ENCODE data around the gene WFDC8. TPM values are rescaled to one million over a fixed set of nuclear protein-coding genes. Genes with fewer than 3 reads are reported as not detected.

WFDC8 gene
- total RNA-seq, 1 experiment from 2014 or later = not detected

GRCh38 chr20:45564760-45565276 lies 14.3 kb downstream of the WFDC8 start:
- Mint-ChIP-seq H3K36me3 (ENCODE audit: insufficient read depth, unreplicated experiment) (no peaks in the 10 kb centered on the region), H3K4me1 (ENCODE audit: low read depth, unreplicated experiment) (no peaks in the 10 kb centered on the region), H3K9me3 (ENCODE audit: unreplicated experiment) (no peaks in the 10 kb centered on the region), H3K27me3 (ENCODE audit: insufficient read depth, unreplicated experiment) (peaks cover 14% of the 10 kb centered on the region), H3K4me3 (ENCODE audit: unreplicated experiment) (no peak overlapping the region), H3K27ac (ENCODE audit: unreplicated experiment) (no peak overlapping the region)
- CTCF ChIA-PET = no interaction called here
- Histone ChIP-seq H3K36me3 (ENCODE audit: control insufficient read depth, insufficient read depth, low read length) (no peaks in the 10 kb centered on the region), H3K27me3 (replicated peaks; ENCODE audit: control insufficient read depth, insufficient read depth, low read length) (no peaks in the 10 kb centered on the region; the same call in 1 of the 2 replicates), H3K4me3 (ENCODE audit: low read depth, low read length) (no peak overlapping the region), H3K4me1 (no peaks in the 10 kb centered on the region), H3K9me3 (no peaks in the 10 kb centered on the region)
- POLR2A ChIA-PET = no interaction called here
- intact Hi-C loops (cut with micrococcal nuclease; ENCODE audit: unreplicated experiment) = no loop called here
- no TSS peak for BruUV-seq (replicated peaks)
- TF ChIP-seq CTCF (IDR thresholded peaks at IDR 0.05; ENCODE audit: insufficient read depth in 1 of 2, low read depth in 1 of 2, low read length in 1 of 2, severe bottlenecking in 1 of 2, unreplicated experiment in 1 of 2) = no peak
- no peak for DNase-seq

GRCh38 chr20:45555198-45555597 lies 23.9 kb downstream of the WFDC8 start:
- no peaks in the 10 kb centered on the region for H3K36me3 ChIP-seq (ENCODE audit: control insufficient read depth, insufficient read depth, low read length)
- intact Hi-C loops (cut with micrococcal nuclease; ENCODE audit: unreplicated experiment) = no loop called here
- Mint-ChIP-seq H3K4me3 (ENCODE audit: unreplicated experiment) (no peak overlapping the region), H3K27me3 (ENCODE audit: insufficient read depth, unreplicated experiment) (peaks cover 18% of the 10 kb centered on the region), H3K36me3 (ENCODE audit: insufficient read depth, unreplicated experiment) (no peaks in the 10 kb centered on the region), H3K4me1 (ENCODE audit: low read depth, unreplicated experiment) (no peaks in the 10 kb centered on the region), H3K27ac (ENCODE audit: unreplicated experiment) (no peak overlapping the region), H3K9me3 (ENCODE audit: unreplicated experiment) (peaks cover 6% of the 10 kb centered on the region)
- DNase-seq = no peak
- ChIA-PET POLR2A (no interaction called here), CTCF (interaction anchor here (1.0 kb wide), 1 partner anchor 216 kb away, joined by 4 read pairs; no protein-coding TSS in a partner anchor)
- no TSS peak for BruUV-seq (replicated peaks)
- TF ChIP-seq CTCF (IDR thresholded peaks at IDR 0.05; ENCODE audit: insufficient read depth in 1 of 2, low read depth in 1 of 2, low read length in 1 of 2, severe bottlenecking in 1 of 2, unreplicated experiment in 1 of 2) = no peak
- 0 out of 2 replicates have a peak, but pooled peaks cover 3% of the 10 kb centered on the region for H3K9me3 ChIP-seq
- no peaks in the 10 kb centered on the region for H3K27me3 ChIP-seq (replicated peaks; ENCODE audit: control insufficient read depth, insufficient read depth, low read length)
- no peak overlapping the region for H3K4me3 ChIP-seq (ENCODE audit: low read depth, low read length)
- H3K4me1 ChIP-seq = no peaks in the 10 kb centered on the region

GRCh38 chr20:45552456-45552855 lies 26.6 kb downstream of the WFDC8 start:
- Mint-ChIP-seq H3K9me3 (ENCODE audit: unreplicated experiment) (peaks cover 10% of the 10 kb centered on the region), H3K4me1 (ENCODE audit: low read depth, unreplicated experiment) (no peaks in the 10 kb centered on the region), H3K27me3 (ENCODE audit: insufficient read depth, unreplicated experiment) (peaks cover 20% of the 10 kb centered on the region), H3K27ac (ENCODE audit: unreplicated experiment) (no peak overlapping the region), H3K4me3 (ENCODE audit: unreplicated experiment) (no peak overlapping the region), H3K36me3 (ENCODE audit: insufficient read depth, unreplicated experiment) (no peaks in the 10 kb centered on the region)
- H3K4me1 ChIP-seq = no peaks in the 10 kb centered on the region
- CTCF ChIA-PET = no interaction called here
- TF ChIP-seq CTCF (IDR thresholded peaks at IDR 0.05; ENCODE audit: insufficient read depth in 1 of 2, low read depth in 1 of 2, low read length in 1 of 2, severe bottlenecking in 1 of 2, unreplicated experiment in 1 of 2) = no peak
- H3K27me3 ChIP-seq (replicated peaks; ENCODE audit: control insufficient read depth, insufficient read depth, low read length) = no peaks in the 10 kb centered on the region
- no TSS peak for BruUV-seq (replicated peaks)
- H3K9me3 ChIP-seq = 0 out of 2 replicates have a peak, but pooled peaks cover 3% of the 10 kb centered on the region
- no peaks in the 10 kb centered on the region for H3K36me3 ChIP-seq (ENCODE audit: control insufficient read depth, insufficient read depth, low read length)
- POLR2A ChIA-PET = no interaction called here
- DNase-seq = no peak
- intact Hi-C loops (cut with micrococcal nuclease; ENCODE audit: unreplicated experiment) = no loop called here
- H3K4me3 ChIP-seq (ENCODE audit: low read depth, low read length) = no peak overlapping the region
